ENCODE data around the gene ACSF3. TPM values are rescaled to one million over a fixed set of nuclear protein-coding genes. Genes with fewer than 3 reads are reported as not detected.

ACSF3 gene
- total RNA-seq, 2 donors from 2014 or later = 34.8 to 35.5 TPM

DNA sequence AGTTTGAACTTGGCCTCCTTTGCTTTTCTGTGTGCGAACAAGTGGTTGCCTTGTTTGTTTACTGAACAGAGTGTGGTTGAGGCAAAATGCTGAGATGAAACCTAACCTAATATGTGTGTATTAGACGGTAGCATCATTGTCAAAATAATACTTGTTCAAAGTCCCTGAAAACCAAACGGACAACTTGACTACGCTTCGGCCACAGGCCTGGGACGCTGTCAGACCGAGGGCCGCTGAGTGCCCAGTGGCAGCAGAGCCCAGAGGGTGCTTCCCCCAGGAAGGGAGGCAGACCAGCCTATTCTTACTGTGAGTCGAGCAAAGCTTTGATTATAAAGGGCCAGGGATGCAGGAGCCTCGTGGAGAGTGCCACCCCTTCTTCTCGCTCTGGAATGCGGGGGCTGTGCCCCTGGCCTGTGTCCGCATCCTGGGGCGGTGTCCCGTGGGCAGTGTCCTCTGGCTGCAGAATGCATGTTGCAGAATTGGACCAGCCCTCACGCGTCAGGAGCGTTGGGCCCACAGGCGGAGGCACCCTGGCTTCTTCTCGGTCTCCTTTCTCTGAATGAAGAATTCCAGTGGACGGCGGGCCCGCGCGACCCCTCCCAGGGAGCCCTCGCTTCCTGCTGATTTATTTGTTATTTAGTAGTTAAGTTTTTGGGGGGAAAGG is 5.2 kb downstream of the ACSF3 start:
- Histone ChIP-seq H3K36me3 (ENCODE audit: control insufficient read depth, insufficient read depth, low read length) (peaks cover 37% of the 10 kb centered on the region), H3K9ac (ENCODE audit: extremely low read depth, low read length, poor library complexity, severe bottlenecking) (no peak overlapping the region), H3K27me3 (ENCODE audit: control insufficient read depth, insufficient read depth, low read length, poor library complexity, severe bottlenecking) (no peaks in the 10 kb centered on the region), H3K27ac (ENCODE audit: low read depth, low read length) (no peak overlapping the region), H3K9me3 (ENCODE audit: control insufficient read depth, low read length) (no peaks in the 10 kb centered on the region), H3K4me1 (ENCODE audit: control insufficient read depth, insufficient read depth, low read length) (peaks cover 13% of the 10 kb centered on the region), H3K4me3 (ENCODE audit: low read length) (peak overlapping the region; percentile 59)
- TF ChIP-seq, protein P1, sequence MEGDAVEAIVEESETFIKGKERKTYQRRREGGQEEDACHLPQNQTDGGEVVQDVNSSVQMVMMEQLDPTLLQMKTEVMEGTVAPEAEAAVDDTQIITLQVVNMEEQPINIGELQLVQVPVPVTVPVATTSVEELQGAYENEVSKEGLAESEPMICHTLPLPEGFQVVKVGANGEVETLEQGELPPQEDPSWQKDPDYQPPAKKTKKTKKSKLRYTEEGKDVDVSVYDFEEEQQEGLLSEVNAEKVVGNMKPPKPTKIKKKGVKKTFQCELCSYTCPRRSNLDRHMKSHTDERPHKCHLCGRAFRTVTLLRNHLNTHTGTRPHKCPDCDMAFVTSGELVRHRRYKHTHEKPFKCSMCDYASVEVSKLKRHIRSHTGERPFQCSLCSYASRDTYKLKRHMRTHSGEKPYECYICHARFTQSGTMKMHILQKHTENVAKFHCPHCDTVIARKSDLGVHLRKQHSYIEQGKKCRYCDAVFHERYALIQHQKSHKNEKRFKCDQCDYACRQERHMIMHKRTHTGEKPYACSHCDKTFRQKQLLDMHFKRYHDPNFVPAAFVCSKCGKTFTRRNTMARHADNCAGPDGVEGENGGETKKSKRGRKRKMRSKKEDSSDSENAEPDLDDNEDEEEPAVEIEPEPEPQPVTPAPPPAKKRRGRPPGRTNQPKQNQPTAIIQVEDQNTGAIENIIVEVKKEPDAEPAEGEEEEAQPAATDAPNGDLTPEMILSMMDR (conservative IDR thresholded peaks at IDR 0.05) = no peak
- H3K36me3 Mint-ChIP-seq (ENCODE audit: low read depth) = peaks cover 37% of the 10 kb centered on the region
- no peak for DNase-seq
- WGBS, 2 experiments (ENCODE audit: insufficient coverage in 1 of 2, insufficient read length in 1 of 2) = 92 to 96% methylated on average over 19 to 26 of the region's 26 CpGs
- H3K9me3 Mint-ChIP-seq = no peaks in the 10 kb centered on the region
- no peak overlapping the region for H3K4me3 Mint-ChIP-seq
- H3K27ac Mint-ChIP-seq = no peak overlapping the region
- H3K4me1 Mint-ChIP-seq = peaks cover 35% of the 10 kb centered on the region
- H3K27me3 Mint-ChIP-seq (ENCODE audit: insufficient read depth) = no peaks in the 10 kb centered on the region

DNA sequence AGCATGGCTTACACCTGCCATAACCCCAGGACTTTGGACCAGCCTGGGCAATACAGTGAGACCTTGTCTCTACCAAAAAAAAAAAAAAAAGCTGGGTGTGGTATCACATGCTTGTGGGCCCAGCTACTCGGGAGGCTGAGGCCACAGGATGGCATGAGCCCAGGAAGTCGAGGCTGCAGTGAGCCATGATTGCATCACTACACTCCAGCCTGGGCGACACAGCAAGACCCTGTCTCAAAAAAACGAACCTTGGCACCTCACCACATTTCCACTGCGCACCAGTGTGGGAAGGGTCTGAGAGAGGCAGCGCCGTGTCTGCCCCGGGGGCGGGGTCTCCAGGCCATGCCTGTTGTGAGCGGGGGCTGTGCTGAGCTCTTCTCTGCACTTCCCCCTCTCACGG is 6.3 kb downstream of the ACSF3 start:
- H3K36me3 Mint-ChIP-seq (ENCODE audit: low read depth) = peaks cover 45% of the 10 kb centered on the region
- no peak overlapping the region for H3K4me3 Mint-ChIP-seq
- TF ChIP-seq, protein P1 (conservative IDR thresholded peaks at IDR 0.05) = no peak

DNA sequence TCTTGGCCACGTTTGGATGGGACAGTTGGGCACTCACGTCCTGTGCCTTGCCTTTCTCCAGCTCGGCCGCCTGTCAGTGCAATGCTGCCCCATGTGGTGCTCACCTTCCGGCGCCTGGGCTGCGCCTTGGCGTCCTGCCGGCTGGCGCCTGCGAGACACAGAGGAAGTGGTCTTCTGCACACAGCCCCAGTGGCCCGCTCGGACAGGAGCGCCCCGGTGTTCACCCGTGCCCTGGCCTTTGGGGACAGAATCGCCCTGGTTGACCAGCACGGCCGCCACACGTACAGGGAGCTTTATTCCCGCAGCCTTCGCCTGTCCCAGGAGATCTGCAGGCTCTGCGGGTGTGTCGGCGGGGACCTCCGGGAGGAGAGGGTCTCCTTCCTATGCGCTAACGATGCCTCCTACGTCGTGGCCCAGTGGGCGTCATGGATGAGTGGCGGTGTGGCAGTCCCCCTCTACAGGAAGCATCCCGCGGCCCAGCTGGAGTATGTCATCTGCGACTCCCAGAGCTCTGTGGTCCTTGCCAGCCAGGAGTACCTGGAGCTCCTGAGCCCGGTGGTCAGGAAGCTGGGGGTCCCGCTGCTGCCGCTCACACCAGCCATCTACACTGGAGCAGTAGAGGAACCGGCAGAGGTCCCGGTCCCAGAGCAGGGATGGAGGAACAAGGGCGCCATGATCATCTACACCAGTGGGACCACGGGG is 7.1 kb downstream of the ACSF3 start:
- Histone ChIP-seq H3K9me3 (ENCODE audit: control insufficient read depth, low read length) (no peaks in the 10 kb centered on the region), H3K4me3 (ENCODE audit: low read length) (no peak overlapping the region), H3K27me3 (ENCODE audit: control insufficient read depth, insufficient read depth, low read length, poor library complexity, severe bottlenecking) (no peaks in the 10 kb centered on the region), H3K27ac (ENCODE audit: low read depth, low read length) (no peak overlapping the region), H3K4me1 (ENCODE audit: control insufficient read depth, insufficient read depth, low read length) (peaks cover 13% of the 10 kb centered on the region), H3K9ac (ENCODE audit: extremely low read depth, low read length, poor library complexity, severe bottlenecking) (no peak overlapping the region), H3K36me3 (ENCODE audit: control insufficient read depth, insufficient read depth, low read length) (peaks cover 44% of the 10 kb centered on the region)
- Mint-ChIP-seq H3K9me3 (no peaks in the 10 kb centered on the region), H3K4me3 (no peak overlapping the region), H3K27ac (no peak overlapping the region), H3K27me3 (ENCODE audit: insufficient read depth) (no peaks in the 10 kb centered on the region), H3K4me1 (peaks cover 21% of the 10 kb centered on the region), H3K36me3 (ENCODE audit: low read depth) (peaks cover 51% of the 10 kb centered on the region)
- DNase-seq = no peak
- WGBS, 2 experiments (ENCODE audit: insufficient coverage in 1 of 2, insufficient read length in 1 of 2) = 88 to 89% methylated on average over 29 to 42 of the region's 42 CpGs
- TF ChIP-seq, protein P1 (conservative IDR thresholded peaks at IDR 0.05) = no peak

More for the DNA sequence above, 6.3 kb downstream of the ACSF3 start:
- H3K27me3 Mint-ChIP-seq (ENCODE audit: insufficient read depth) = no peaks in the 10 kb centered on the region
- H3K4me1 Mint-ChIP-seq = peaks cover 28% of the 10 kb centered on the region
- Histone ChIP-seq H3K4me3 (ENCODE audit: low read length) (no peak overlapping the region), H3K4me1 (ENCODE audit: control insufficient read depth, insufficient read depth, low read length) (peaks cover 13% of the 10 kb centered on the region), H3K27me3 (ENCODE audit: control insufficient read depth, insufficient read depth, low read length, poor library complexity, severe bottlenecking) (no peaks in the 10 kb centered on the region), H3K27ac (ENCODE audit: low read depth, low read length) (no peak overlapping the region), H3K9ac (ENCODE audit: extremely low read depth, low read length, poor library complexity, severe bottlenecking) (no peak overlapping the region), H3K36me3 (ENCODE audit: control insufficient read depth, insufficient read depth, low read length) (peaks cover 41% of the 10 kb centered on the region), H3K9me3 (ENCODE audit: control insufficient read depth, low read length) (no peaks in the 10 kb centered on the region)
- H3K27ac Mint-ChIP-seq = no peak overlapping the region
- 84 to 100% methylated on average over 2 to 11 of the region's 11 CpGs for WGBS, 2 experiments (ENCODE audit: insufficient coverage in 1 of 2, insufficient read length in 1 of 2)
- no peaks in the 10 kb centered on the region for H3K9me3 Mint-ChIP-seq
- no peak for DNase-seq
